RKO (cell line): ENCODE data around the gene ACHE.
"Not testable (repeated sequence)": the region's sequence is repeated elsewhere in the genome, so short reads cannot be mapped to it uniquely, and the experiment has no call there.

Experiments used
- DNase-seq: peaks from one replicate; pipeline ENCODE4 v3.0.0-alpha.2; 2016; ENCODE audit warnings: low spot score

ACHE gene

GRCh38 chr7:100895701-100895955, at the start of gene ACHE:
Gene ACHE, minus strand, starts transcription at chr7:100895888. Its CDS starts 1,656 bp downstream, at chr7:100894232.
- DNase-seq = no peak

DNA sequence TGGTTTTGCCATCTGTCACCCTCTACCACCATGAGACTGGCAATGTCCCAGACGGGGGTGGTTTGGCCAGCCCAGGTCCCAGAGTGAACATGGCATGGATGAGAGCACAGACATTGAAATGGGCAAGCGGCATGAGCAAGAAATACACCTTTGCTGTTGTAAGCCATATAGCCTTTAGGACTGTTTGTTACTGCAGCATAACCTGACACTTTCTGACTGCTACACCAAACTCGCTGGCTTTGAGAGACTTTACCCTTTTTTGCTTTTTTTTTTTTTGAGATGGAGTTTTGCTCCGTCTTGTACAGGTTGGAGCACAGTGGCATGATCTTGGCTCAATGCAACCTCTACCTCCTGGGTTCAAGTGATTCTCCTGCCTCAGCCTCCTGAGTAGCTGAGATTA, 48.5 kb upstream of the ACHE start:
- no peak for DNase-seq

DNA sequence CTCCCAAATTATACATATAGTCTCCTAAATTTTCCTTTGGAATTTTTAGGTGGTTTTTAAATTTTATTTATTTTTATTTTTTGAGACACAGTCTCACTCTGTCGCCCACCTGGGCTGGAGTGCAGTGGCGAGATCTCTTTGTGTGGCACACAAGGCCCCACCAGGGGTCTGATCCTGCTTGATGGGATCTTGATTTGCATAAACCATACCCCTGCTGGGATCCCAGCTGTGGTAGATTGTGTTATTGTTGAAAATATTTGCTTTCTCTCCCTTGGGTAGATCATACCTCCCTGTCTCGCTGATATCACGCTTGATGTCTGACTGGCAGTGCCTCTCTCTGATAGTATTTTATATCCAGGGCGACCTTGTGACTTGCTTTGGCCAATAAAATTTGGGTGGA, 48.0 kb upstream of the ACHE start:
- no peak for DNase-seq

- no peak for DNase-seq
These were observed 46.5 kb upstream of the ACHE start for GRCh38 chr7:100942045-100942774.

- DNase-seq = not testable (repeated sequence)
These were observed 40.5 kb upstream of the ACHE start for GRCh38 chr7:100936167-100936566.

DNA sequence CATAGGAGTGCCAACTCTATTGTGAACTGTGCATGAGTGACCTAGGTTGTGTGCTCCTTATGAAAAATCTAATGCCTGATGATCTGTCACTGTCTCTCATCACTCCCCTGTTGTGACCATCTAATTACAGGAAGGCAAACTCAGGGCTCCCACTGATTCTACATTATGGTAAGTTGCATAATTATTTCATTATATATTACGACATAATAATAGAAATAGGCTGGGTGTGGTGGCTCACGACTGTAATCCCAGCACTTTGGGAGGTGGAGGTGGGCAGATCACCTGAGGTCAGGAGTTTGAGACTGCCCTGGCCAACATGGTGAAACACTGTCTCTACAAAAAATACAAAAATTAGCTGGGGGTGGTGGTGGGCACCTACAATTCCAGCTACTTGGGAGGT, 39.7 kb upstream of the ACHE start:
- DNase-seq = not testable (repeated sequence)

DNA sequence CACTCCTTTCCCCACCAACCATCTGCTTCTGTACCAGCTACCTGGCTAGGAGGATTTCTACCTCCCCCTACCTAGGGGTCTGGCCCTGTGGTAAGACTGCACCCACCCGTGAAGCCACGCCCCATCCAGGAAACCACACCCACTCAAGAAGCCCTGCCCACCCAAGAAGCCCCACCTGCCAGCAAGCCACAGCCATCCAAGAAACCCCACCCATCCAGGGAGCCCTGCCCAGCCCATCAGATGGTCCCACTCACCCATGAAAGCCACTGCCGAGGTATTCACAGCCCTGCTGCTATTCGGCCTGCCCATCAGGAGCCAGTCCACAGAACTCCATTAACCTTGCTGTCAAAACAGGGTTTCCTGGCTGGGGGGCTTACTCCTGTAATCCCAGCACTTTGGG, 38.0 kb upstream of the ACHE start:
- no peak for DNase-seq

GRCh38 chr7:100929808-100930174, 34.1 kb upstream of the ACHE start:
- DNase-seq = no peak

GRCh38 chr7:100923616-100924015, 27.9 kb upstream of the ACHE start:
- not testable (repeated sequence) for DNase-seq

DNA sequence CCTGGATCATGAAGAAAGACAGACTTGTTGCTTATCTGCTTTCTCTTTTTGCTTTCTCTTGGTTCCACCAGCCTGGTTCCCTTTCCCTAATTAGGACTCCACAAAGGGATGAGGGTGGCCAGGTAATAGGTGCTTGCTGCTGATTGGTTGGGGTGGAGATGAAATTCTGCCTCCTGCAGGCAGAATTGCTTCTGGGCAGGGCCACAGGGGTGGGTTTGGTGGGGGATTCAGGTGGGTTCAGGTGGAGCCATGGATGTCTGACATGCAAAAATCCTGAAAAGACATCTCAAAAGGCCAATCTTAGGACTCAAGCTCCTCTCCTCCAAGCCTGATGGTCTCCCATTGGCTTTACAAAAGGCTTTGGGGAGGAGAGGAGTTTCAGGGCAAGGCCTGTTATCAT, 25.4 kb upstream of the ACHE start:
- DNase-seq = no peak

- DNase-seq = not testable (repeated sequence)
These were observed 24.2 kb upstream of the ACHE start for GRCh38 chr7:100919779-100920437.

DNA sequence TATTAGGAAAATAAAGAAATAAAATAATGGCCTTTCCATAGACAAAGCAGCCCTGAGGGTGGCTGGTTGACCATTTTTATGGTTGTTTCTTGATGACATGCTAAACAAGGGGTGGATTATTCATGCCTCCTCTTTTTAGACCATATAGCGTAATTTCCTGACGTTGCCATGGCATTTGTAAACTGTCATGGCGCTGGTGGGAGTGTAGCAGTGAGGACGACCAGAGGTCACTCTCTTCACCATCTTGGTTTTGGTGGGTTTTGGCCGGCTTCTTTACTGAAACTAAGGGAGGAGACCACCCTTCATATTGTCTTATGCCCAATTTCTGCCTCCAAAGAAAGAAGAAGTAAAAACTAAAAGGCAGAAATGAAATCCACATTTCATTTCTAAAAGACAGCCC, 23.6 kb upstream of the ACHE start:
- DNase-seq = not testable (repeated sequence)

DNA sequence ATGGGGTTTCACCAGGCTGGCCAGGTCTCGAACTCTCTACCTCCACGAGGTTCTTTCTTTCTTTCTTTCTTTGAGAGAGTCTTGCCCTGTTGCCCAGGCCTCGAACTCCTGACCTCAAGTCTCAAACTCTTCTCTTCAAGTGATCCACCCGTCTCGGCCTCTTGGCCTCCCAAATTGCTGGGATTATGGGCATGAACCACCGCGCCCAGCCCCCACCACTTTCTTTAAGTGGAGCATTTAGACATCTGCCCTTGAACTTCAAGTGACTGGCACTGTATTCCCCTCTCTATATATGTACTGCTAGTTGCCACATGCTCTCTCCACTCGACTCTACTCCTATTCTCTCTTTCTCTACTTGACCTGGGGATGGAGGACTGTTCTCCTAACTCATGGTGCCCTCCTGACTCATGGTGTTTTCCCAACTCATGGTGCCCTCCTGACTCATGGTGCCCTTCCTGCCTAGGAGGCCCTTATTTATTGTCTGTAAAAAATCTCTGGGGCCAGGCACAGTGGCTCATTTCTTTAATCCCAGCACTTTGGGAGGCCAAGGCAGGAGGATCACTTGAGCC, 19.3 kb upstream of the ACHE start:
- peak; percentile 51 for DNase-seq

GRCh38 chr7:100914208-100914878, 18.7 kb upstream of the ACHE start:
- DNase-seq = no peak

GRCh38 chr7:100911484-100911883, 15.8 kb upstream of the ACHE start:
- DNase-seq = no peak

GRCh38 chr7:100910443-100910842, 14.8 kb upstream of the ACHE start:
- not testable (repeated sequence) for DNase-seq

GRCh38 chr7:100908512-100908911, 12.8 kb upstream of the ACHE start:
- DNase-seq = no peak

DNA sequence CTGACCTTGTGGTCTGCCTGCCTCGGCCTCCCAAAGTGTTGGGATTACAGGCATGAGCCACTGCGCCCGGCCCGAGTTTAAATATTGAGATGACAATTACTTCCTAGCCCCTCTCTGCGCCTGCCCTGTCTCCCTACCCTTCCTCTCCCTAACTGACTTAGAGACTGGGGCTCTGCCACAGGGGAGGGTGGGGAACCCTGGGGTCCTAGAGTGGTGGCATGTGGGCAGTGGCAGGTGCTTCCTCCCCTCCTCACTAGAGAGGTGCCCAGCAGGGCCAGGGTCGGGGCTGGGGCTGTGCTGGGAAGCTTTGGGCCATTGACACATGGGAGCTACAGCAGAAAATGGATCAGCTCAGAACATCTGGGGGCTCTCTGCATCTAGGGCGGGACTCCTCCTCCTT, 7.0 kb upstream of the ACHE start:
- DNase-seq = no peak

DNA sequence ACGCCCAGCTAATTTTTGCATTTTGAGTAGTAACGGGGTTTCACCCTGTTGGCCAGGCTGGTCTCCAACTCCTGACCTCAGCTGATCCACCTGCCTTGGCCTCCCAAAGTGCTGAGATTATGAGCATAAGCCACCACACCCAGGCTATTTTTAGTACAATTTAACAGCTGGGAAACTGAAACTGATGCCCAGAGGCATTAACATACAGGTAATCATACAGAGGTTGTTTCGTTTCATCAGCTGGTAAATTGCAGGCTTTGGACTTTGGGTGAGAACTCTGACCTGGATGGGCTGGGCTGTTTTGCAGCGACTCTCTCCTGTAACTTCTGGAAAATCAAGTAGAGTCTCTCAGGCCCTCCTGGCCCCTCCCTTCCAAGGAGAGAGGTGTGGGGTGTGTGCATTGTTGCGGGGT, 6.2 kb upstream of the ACHE start:
- no peak for DNase-seq

- DNase-seq = no peak
These were observed 5.3 kb upstream of the ACHE start for GRCh38 chr7:100900978-100901377.

- no peak for DNase-seq
These were observed 3.7 kb upstream of the ACHE start for GRCh38 chr7:100899432-100899831.

- DNase-seq = no peak
These were observed 2.2 kb upstream of the ACHE start for GRCh38 chr7:100897772-100898454.
